ENCODE results near the gene REV1.
"Not testable (repeated sequence)": the region's sequence is repeated elsewhere in the genome, so short reads cannot be mapped to it uniquely, and the experiment has no call there.

Gene REV1

DNA sequence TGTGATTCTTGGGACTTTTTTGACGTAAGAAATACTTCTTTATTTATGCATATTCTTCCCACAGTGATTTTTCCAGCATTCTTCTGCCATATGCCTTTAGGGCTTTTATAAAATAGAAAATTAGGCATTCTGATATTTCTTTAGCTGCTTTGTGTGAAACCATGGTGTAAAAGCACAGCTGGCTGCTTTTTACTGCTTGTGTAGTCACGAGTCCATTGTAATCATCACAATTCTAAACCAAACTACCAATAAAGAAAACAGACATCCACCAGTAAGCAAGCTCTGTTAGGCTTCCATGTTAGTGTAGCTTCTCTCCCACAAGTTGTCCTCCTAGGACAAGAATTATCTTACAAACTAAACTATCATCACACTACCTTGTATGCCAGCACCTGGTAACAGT lies 90.0 kb downstream of the REV1 start:
- no peak for DNase-seq

DNA sequence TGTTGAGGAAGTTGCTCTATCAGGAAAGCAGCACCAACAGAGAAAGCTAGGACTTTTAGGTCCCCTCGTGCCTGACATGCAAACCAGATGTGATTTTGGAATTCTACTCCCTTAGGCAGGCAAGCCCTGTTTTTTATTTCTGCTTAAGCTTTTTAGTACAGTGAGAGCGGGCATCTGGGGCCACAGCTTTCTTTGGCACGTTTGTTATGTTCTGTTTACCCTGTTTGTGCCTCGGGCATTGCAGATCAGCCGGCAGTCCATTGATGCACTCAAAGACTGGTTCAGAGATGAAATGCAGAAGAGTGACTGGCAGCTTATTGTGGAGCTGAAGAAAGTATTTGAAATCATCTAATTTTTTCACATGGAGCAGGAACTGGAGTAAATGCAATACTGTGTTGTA lies 90.8 kb downstream of the REV1 start:
- DNase-seq = no peak

- no peak for DNase-seq
Observed at GRCh38 chr2:99398303-99398702, 91.5 kb downstream of the REV1 start.

- DNase-seq = no peak
Observed at GRCh38 chr2:99397266-99397920, 92.4 kb downstream of the REV1 start.

DNA sequence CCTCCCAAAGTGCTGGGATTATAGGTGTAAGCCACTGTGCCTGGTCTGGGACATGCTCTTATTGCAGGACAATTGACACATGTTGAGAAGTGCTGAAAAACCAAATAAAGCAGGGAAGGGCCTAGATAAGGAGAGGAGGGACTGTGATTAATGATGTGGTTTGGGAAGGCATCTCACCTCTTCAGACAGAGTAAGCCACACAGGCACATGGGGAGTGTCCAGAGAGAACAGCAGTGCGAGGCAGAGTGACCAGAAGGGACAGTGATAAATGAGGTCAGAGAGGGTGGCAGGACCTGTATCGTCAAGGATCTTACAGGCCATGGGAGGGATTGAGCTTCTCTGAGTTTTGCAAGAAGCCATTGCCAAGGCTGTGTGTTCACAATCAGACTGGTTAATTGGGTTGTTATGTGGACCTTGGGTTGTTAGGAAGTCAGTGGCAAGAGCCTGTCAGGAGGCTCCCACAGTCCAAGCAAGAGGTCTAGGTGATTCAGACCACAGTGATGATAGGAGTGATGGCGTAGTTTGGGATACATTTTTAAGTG lies 94.2 kb downstream of the REV1 start:
- DNase-seq = no peak

GRCh38 chr2:99389946-99390345 lies 99.9 kb downstream of the REV1 start:
- DNase-seq = no peak

DNA sequence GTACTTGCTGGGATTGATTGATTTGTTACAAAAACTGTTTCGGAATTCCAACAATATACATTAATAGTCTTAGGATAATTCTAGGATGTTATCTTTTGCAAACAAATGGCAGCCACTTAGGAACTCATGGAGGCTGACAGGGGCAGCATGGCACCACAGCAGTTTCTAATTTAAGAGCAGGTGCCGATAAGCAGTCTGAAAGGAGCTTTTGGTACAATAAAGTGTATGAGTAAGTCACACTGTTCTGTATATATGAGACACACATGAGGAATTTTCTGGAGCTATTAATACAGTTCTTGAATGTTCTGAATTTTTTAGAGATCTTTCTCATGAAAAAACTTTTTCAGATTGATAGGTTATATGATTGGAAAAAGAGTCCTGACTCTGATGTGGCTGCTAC lies 100.4 kb downstream of the REV1 start:
- no peak for DNase-seq

- DNase-seq = no peak
Observed at GRCh38 chr2:99388892-99389291, 100.9 kb downstream of the REV1 start.

DNA sequence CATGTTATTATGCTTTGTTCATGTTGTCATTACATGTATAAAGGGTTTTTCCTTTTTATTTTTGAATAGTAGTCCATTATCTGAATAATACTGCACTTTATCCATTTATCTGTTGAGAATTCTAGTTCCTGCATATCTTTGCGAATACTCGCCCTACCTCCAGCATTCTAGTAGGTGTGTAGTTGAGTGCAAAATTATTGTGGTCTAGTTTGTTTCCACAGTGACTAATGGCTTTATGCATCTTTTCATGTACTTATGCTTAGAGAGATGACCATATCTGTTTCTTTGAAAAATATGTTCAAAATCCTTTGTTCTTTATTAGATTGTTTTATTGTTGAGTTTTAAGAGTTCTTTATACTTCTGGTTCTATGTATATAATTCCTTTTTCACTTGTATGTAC lies 103.8 kb downstream of the REV1 start:
- DNase-seq = no peak

- DNase-seq = no peak
Observed at GRCh38 chr2:99382143-99382542, 107.7 kb downstream of the REV1 start.

DNA sequence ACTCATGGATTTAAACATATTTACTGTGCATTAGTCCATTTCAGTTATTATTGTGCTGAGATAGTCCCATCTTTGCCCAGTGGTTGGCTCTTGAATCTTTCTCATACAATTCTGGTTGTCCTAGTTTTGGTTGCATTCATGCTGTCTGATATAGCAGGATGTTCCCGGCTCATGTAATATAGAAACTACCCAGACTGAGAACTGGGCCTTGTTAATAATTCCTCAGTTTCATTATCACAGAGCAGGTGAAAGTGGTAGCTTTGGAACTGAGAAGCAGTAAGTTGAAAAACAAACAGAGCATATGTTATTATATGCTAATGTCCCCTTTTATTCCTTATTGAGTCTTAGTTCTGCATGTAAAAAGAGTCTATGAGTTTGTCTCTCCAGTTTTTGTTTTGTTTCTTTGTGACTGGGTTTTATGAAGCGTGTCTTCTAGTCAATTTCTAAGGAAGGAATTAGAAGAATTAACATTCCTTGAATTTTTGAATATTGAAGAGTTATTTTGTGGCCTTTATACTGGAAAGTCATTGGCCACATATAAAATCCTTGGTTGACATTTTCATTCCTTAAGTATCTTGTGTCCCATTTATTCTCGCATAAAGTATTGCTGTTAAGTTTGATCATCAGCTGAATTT lies 109.3 kb downstream of the REV1 start:
- DNase-seq = no peak

DNA sequence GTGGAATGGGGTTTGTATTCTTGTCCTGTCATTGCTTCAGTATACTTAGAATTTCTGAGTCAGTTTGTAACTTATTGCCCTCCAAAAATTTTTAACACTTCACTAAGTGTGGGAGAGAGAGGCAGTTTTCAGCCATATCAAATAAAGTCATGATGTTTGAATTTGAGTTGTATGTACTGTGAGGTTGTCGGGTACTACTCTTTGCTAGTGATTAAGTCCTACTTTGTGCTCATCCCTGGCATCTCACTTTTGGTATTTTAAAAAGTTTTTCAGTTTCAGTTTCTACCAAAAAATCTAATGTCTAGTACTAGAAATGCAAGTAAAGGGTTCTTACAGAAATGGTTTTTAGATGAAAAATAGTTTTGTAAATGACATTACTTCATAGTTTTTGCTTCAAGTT lies 111.9 kb downstream of the REV1 start:
- no peak for DNase-seq

DNA sequence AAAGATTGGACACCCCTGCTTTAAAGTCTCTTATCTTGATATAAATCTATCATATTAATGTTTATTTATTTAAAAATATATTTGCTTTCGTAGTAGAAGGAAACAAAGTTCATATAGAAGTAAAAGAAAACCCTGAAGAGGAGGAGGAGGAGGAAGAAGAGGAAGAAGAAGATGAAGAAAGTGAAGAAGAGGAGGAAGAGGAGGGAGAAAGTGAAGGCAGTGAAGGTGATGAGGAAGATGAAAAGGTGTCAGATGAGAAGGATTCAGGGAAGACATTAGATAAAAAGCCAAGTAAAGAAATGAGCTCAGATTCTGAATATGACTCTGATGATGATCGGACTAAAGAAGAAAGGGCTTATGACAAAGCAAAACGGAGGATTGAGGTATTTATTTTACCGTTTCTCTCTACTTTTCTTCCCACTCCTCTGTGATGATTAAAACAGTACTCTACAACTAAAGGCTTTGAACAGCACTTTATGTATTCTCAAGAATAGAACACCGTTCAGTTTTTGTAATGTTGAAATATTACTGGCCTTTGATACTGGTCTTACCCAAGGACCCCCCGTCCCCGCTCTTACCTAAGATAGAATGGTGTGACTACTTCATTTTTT lies 113.5 kb downstream of the REV1 start:
- DNase-seq = no peak

GRCh38 chr2:99374747-99375146 lies 115.1 kb downstream of the REV1 start:
- no peak for DNase-seq

DNA sequence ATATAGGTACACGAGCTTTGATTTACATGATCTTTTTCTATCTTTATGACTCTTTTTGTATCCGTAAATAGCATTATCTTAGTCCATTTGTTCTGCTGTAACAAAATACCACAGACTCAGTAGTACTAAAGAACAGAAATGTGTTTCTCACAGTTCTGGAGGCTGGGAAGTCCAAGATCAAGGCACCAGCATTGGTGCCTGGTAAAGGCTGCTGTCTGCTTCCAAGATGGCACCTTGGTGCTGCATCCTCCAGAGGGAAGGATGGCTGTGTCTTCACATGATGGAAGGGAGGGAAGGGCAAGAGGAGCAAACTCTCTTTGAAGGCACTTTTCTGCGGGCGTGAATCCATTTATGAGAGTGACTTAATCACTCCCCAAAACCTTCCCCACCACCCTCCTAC lies 116.7 kb downstream of the REV1 start:
- no peak for DNase-seq

GRCh38 chr2:99368854-99369253 lies 121.0 kb downstream of the REV1 start:
- DNase-seq = not testable (repeated sequence)

DNA sequence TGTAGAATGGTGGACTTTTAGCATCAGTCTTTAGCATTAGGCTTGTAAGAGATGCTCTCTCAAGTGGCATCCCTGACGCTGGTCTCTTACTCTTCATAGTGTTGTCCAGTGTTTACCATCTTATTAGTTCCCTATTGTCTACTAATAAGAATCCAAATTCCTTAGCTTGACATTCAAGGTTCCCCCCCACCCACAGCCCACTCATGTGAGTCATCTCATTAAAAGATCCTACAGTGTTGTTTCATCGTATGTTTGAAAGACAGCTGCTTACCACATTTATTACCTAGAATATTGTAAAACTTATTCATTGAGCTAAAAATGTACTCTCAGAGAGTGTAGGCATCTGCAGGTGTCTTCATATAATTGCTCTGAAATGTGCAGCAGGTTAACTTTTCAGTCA lies 124.2 kb downstream of the REV1 start:
- DNase-seq = no peak

GRCh38 chr2:99356853-99357252 lies 133.0 kb downstream of the REV1 start:
- DNase-seq = no peak

- not testable (repeated sequence) for DNase-seq
Observed at GRCh38 chr2:99354825-99355224, 135.0 kb downstream of the REV1 start.

GRCh38 chr2:99354070-99354469 lies 135.7 kb downstream of the REV1 start:
- DNase-seq = no peak
